ENCODE results near the gene PRB2.
"Not testable (repeated sequence)": the region's sequence is repeated elsewhere in the genome, so short reads cannot be mapped to it uniquely, and the experiment has no call there.

Gene PRB2

DNA sequence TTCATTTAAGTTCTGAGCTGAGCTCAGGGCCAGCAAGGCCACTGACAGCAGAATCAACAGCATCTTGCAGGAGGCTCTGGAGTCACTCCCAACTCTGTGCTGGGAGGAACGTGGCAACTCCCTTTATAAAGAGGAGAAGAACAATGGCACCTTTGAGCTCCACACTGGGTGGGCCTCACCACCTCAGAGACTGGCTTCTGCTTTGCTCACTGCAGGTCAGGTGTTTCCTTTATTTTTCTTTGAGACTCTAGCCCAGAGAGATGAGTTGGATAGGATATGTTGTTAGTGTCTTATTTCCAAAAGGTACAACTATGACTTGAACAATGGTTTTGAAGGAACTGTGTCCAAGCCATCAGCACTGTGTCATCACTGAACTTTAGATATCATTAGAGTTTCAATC, at the start of gene PRB2:
Gene PRB2, minus strand, starts transcription at position 101 of the 400 bp plus-strand sequence. Its CDS starts 38 bp downstream, at position 63.
- not testable (repeated sequence) for H3K27ac ChIP-seq; DNase-seq; H3K27me3 ChIP-seq (ENCODE audit: insufficient read depth, low read depth, severe bottlenecking); H3K4me3 ChIP-seq (ENCODE audit: low read depth, low read length); H3K9me3 ChIP-seq (ENCODE audit: severe bottlenecking); H3K36me3 ChIP-seq

DNA sequence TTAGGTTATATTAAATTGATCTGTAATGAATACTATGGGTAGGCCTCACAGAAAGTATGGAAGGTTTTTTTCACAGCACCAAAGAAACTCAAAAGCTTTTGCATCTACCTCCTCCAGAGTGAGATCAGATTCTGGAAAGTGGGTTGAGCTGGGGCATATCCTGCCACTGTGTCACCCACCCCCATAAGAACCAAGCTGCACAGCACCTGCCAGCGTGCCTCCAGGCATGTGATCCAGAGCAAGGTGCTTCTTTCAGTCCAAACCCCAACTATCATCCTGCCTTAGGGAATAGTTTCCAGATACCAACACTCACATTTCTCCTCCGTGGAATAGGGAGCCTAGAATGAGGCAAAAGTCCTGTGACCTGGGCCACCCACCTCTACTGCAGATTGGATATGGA, 42.6 kb upstream of the PRB2 start:
- H3K27me3 ChIP-seq (ENCODE audit: insufficient read depth, low read depth, severe bottlenecking) = peaks cover 53% of the 10 kb centered on the region
- TF ChIP-seq, protein P1, sequence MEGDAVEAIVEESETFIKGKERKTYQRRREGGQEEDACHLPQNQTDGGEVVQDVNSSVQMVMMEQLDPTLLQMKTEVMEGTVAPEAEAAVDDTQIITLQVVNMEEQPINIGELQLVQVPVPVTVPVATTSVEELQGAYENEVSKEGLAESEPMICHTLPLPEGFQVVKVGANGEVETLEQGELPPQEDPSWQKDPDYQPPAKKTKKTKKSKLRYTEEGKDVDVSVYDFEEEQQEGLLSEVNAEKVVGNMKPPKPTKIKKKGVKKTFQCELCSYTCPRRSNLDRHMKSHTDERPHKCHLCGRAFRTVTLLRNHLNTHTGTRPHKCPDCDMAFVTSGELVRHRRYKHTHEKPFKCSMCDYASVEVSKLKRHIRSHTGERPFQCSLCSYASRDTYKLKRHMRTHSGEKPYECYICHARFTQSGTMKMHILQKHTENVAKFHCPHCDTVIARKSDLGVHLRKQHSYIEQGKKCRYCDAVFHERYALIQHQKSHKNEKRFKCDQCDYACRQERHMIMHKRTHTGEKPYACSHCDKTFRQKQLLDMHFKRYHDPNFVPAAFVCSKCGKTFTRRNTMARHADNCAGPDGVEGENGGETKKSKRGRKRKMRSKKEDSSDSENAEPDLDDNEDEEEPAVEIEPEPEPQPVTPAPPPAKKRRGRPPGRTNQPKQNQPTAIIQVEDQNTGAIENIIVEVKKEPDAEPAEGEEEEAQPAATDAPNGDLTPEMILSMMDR (IDR thresholded peaks at IDR 0.05; ENCODE audit: low read depth, low read length) = no peak
- no peaks in the 10 kb centered on the region for H3K9me3 ChIP-seq (ENCODE audit: severe bottlenecking)
- DNase-seq = no peak
- no peak overlapping the region for H3K4me3 ChIP-seq (ENCODE audit: low read depth, low read length)
- no peaks in the 10 kb centered on the region for H3K36me3 ChIP-seq
- H3K27ac ChIP-seq = no peak overlapping the region

DNA sequence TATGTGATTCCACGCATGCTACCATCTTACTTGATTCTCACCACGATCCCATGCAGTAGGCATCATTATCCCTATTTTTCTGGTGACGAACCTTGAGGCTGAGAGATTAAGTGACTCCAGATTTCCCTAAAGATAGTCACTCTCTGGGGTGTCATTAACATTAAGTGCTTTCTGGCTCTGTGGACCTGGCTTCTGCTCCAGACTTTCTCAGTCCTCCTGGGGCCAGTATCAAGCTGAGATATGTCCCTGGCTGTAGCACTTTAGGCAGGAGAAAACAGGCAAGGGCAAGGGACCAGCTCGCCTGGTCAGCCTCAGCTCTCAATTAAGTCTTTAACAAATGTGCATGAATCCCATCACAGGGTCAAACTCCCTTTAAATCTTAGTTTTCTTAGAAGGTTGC, 38.3 kb upstream of the PRB2 start:
- H3K36me3 ChIP-seq = no peaks in the 10 kb centered on the region
- H3K27ac ChIP-seq = no peak overlapping the region
- DNase-seq = no peak
- H3K4me3 ChIP-seq (ENCODE audit: low read depth, low read length) = no peak overlapping the region
- peaks cover 69% of the 10 kb centered on the region for H3K27me3 ChIP-seq (ENCODE audit: insufficient read depth, low read depth, severe bottlenecking)
- TF ChIP-seq, protein P1 (IDR thresholded peaks at IDR 0.05; ENCODE audit: low read depth, low read length) = no peak
- no peaks in the 10 kb centered on the region for H3K9me3 ChIP-seq (ENCODE audit: severe bottlenecking)

DNA sequence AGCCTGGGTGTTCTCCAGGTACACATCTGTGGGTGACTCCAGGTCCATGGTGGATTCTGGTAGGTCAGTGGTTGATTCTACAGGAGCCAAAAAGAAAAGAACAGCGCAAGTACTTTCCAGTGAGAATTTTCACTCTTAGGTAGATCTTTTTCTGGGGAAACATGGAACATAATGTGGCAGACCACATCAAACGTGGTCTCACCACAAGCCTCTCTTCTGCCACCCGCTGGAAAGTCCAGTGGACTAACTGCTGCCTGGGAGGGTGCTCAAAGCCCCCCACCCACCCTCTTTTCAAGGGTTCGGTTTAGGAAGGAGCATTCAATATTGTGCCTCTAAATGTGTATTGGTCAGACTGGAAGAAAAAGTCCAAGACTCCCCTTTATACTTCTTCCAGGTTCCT, 36.1 kb upstream of the PRB2 start:
- TF ChIP-seq, protein P1 (IDR thresholded peaks at IDR 0.05; ENCODE audit: low read depth, low read length) = no peak
- no peaks in the 10 kb centered on the region for H3K36me3 ChIP-seq
- H3K27me3 ChIP-seq (ENCODE audit: insufficient read depth, low read depth, severe bottlenecking) = peaks cover 83% of the 10 kb centered on the region
- DNase-seq = no peak
- no peak overlapping the region for H3K4me3 ChIP-seq (ENCODE audit: low read depth, low read length)
- no peak overlapping the region for H3K27ac ChIP-seq
- H3K9me3 ChIP-seq (ENCODE audit: severe bottlenecking) = no peaks in the 10 kb centered on the region

DNA sequence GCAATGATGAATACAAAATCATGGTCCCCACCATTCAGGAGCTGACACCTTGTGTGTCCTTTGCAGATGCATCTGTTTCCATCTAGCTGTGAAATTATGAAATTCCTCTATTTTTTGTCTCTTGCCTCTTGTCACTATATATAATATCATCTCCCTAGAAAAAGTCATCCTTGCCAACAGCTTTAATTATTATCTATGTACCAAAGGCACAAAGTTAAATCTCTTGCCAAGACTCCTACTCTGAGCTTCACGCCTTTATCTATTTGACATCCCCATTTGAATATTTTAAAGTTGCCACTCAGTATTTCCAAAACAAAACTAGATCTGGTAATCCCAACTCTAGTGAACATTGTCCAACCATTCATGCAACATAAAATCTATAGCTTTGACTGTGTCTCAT, 32.0 kb upstream of the PRB2 start:
- Histone ChIP-seq H3K36me3 (no peaks in the 10 kb centered on the region), H3K9me3 (ENCODE audit: severe bottlenecking) (no peaks in the 10 kb centered on the region), H3K27ac (no peak overlapping the region), H3K4me3 (ENCODE audit: low read depth, low read length) (no peak overlapping the region), H3K27me3 (ENCODE audit: insufficient read depth, low read depth, severe bottlenecking) (peaks cover 69% of the 10 kb centered on the region)
- TF ChIP-seq, protein P1 (IDR thresholded peaks at IDR 0.05; ENCODE audit: low read depth, low read length) = no peak
- no peak for DNase-seq

DNA sequence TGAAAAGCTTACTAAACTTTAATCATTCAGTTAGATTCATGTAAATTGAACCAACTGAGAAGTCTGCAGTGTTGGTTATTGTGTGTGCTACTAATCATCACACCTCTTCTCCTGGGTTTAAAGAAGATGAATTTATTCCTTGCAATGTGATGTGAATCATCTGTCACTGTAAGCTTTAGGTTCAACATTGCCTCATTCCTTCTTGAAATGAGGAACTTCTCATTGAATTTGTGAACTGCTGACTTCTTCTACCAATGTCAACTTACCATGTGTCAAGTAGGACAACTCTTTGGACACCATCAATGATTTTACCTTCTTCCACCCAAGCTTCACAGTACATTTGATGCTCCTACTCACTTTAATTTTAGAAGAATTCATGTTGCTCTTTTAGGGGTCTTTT, 17.4 kb upstream of the PRB2 start:
- no peak for DNase-seq
- TF ChIP-seq, protein P1 (IDR thresholded peaks at IDR 0.05; ENCODE audit: low read depth, low read length) = no peak
- no peak overlapping the region for H3K27ac ChIP-seq
- H3K9me3 ChIP-seq (ENCODE audit: severe bottlenecking) = peaks cover 5% of the 10 kb centered on the region
- H3K4me3 ChIP-seq (ENCODE audit: low read depth, low read length) = no peak overlapping the region
- peaks cover 3% of the 10 kb centered on the region for H3K27me3 ChIP-seq (ENCODE audit: insufficient read depth, low read depth, severe bottlenecking)
- H3K36me3 ChIP-seq = no peaks in the 10 kb centered on the region
